Left ventricle myocardium superior (tissue), 1 donor: Measurements from ENCODE around the gene DRC3. TPM values are rescaled to one million over a fixed set of nuclear protein-coding genes. Genes with fewer than 3 reads are reported as not detected.

Source experiments
- ATAC-seq: fragments of 200-7000 bp; cut with Tn5 transposase; one replicate; pipeline ENCODE4 v1.9.1; 2020; ENCODE audit warnings: mild to moderate bottlenecking, moderate library complexity
- DNase-seq: peaks from one replicate; pipeline ENCODE4 v3.0.0-alpha.2; 2020
- intact Hi-C: fragments of 100-400 bp; cut with micrococcal nuclease; formaldehyde crosslinking; loops from one replicate; pipeline ENCODE4 v1.11.0; 2022
- total RNA-seq: library from RNA; stranded (reverse); fragmentation: NEBNext Ultra II Directional; extraction: Animal tissue kit (Norgen Biotek cat#: 25700); gene quantifications from one replicate; pipeline ENCODE4 v1.2.1, GENCODE V29; 2021
- donor health status: DM: no; HTN: yes; CAD: no; lungs with severe emphysema.

Gene DRC3
- total RNA-seq, 1 donor from 2014 or later, result 1.5 TPM

DNA sequence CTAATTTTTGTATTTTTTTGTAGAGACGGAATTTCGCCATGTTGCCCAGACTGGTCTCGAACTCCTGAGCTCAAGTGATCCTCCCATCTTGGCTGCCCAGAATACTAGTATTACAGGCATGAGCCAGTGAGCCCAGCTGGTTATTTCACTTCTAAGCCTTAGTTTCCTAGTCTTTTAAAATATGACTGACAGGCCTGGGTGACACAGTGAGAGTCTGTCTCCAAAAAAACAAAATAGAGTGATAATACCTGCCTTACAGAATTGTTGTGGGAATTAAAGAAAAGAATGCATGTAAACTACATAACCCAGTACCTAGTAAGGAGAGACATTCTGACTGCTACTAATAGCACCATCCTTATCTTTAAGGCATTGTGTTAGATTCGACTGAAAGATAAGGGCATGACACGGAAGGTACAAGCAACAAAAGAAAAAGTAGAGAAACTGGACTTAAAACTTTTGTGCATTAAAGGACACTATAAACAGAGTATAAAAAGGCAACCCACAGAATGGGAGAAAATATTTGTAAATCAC lies 12.1 kb upstream of the DRC3 start:
- DNase-seq, result no peak
- intact Hi-C loops, result no loop called here
- ATAC-seq, result no peak

GRCh38 chr17:17963066-17963465 lies 9.6 kb upstream of the DRC3 start:
- DNase-seq (no peak), ATAC-seq (no peak)
- intact Hi-C loops, result no loop called here

- no peak for ATAC-seq
- no peak for DNase-seq
- intact Hi-C loops, result no loop called here
Observed at GRCh38 chr17:17963694-17964436, 8.8 kb upstream of the DRC3 start.

DNA sequence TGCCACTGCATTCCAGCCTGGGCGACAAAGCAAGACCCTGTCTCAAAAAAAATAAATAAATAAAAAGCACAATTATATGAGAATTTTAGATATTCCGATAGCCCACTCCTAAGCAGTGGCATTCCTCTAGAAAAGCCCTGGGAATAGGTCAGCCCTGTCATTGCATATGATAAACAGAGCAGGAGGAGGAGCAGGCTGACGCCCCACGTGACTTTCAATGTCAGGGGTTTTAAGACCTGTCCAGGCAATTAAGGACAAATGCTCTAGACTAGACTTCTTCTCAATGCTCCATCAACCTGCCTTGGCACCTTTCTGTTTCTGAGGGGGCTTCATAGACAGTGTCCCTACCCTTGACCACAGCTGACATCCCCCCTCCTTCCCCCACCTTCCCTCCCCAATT lies 8.0 kb upstream of the DRC3 start:
- ATAC-seq, result peak; percentile 16

GRCh38 chr17:17965152-17965721 lies 7.4 kb upstream of the DRC3 start:
- DNase-seq (no peak), ATAC-seq (no peak)
- intact Hi-C loops, result no loop called here

More for the DNA sequence above, 8.0 kb upstream of the DRC3 start:
- intact Hi-C loops, result no loop called here
- no peak for DNase-seq

- no peak for ATAC-seq
- intact Hi-C loops, result no loop called here
- DNase-seq, result no peak
Observed at GRCh38 chr17:17966399-17966798, 6.3 kb upstream of the DRC3 start.

DNA sequence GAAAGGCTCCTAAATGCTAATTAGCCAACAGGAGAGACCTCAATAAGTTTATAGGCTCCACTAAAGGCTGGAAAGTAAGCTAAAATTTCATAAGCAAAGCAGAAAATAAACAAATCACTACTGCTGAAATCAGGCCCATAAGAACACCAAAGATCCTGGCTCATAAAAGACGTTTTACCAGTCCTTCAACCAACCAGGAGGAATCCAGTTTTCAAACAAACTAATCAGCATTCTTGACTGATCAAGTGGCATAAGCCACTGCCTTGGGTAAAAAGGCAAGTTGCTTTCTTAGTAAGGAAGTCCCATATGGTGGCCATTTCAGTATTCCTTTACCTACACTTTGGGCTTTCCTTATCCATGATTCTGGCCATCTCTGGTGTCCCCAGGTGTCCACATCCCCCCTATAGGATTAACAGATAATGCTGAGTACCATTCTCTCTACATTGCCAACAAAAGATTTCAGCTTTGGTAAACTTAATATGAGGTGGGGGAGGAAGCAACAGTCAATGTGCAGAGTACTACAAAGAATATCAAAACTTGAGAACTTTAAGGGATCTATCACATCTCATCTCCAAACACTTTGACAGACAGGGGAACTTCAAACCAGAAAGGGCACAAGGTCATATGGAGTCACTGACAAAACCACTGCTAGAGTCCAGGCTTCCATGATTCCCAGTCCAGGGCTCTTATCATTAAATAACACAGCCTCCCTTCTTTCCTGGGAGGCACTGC lies 1.8 kb upstream of the DRC3 start:
- DNase-seq (no peak), ATAC-seq (no peak)
- intact Hi-C loops, result loop anchor here (10.0 kb wide), 1 partner anchor 64 kb away; the partner anchor contains the start of genes ATPAF2 and GID4

DNA sequence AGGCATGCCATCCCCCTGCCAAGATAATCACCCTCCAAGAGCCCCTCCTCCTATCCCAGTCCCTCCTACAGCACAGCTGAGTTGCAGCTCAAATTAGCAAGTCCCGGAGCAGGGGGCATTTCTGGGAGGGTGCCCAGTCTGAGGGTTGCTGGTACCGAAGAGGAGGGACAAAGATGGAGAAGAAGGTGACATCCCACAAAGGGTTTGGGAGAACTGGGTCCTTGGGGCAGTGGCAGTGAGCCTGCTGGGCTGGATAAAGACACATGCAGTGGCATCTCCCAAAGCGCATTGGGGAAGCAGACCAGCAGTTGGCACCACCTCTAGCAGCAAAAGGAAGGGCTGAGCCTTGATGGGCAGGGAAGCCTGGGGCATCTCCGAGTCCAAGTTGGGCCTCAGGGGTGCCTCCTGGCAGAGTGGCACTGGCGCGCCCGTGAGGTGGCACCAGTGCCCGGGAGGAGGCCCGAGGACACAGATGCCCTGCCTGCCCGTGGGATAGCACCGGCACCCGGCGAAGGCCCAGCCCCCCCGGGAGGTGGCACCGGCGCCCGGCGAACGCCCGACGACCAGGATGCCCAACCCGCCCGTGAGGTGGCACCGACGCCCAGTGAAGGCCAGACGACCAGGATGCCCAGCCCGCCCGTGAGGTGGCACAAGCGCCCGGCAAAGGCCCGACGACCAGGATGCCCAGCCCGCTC lies 1.1 kb upstream of the DRC3 start:
- DNase-seq (peak; percentile 53), ATAC-seq (peak; percentile 50)
- intact Hi-C loops, result loop anchor here (10.0 kb wide), 1 partner anchor 63 kb away; the partner anchor contains the start of genes ATPAF2 and GID4

DNA sequence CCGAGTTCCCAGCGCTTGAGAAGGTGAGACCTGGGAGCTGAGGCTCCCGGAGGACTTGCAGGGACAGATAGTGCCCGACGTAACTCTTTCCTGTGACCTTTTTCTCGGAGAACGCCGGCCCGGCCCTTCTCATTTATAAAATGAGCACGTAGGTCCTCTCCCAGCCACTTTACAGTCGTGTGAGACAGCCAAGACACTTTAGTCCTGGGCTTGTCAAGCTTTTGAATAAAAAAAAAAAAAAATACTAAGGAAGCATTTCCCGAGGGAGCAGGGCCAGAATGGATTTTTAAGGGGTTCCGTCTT lies 241 bp downstream of the DRC3 start:
- ATAC-seq (no peak), DNase-seq (no peak)
- intact Hi-C loops, result loop anchor here (10.0 kb wide), 1 partner anchor 62 kb away; the partner anchor contains the start of genes ATPAF2 and GID4

DNA sequence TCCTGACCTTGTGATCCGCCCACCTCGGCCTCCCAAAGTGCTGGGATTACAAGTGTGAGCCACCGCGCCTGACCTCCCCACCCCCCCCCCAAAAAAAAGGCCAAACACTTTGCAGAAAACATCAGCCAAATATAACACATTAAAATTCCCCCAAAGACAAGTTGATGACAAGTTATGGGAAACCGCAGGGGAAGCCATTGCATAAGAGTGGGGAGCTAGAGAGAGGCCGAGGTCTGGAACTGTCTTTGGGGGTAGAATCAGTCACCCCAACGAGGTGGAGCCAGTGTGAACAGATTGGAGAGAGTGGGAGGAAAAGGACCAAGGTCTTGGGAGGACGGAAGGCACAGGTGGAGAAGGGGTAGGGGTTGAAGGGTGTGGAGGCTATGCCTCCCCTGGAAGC lies 2.8 kb downstream of the DRC3 start:
- DNase-seq, result no peak
- intact Hi-C loops, result loop anchor here (10.0 kb wide), 1 partner anchor 59 kb away; the partner anchor contains the start of genes ATPAF2 and GID4
- no peak for ATAC-seq

GRCh38 chr17:17976931-17977570 lies 4.4 kb downstream of the DRC3 start:
- intact Hi-C loops, result loop anchor here (10.0 kb wide), 1 partner anchor 58 kb away; the partner anchor contains the start of genes ATPAF2 and GID4
- no peak for DNase-seq
- no peak for ATAC-seq

DNA sequence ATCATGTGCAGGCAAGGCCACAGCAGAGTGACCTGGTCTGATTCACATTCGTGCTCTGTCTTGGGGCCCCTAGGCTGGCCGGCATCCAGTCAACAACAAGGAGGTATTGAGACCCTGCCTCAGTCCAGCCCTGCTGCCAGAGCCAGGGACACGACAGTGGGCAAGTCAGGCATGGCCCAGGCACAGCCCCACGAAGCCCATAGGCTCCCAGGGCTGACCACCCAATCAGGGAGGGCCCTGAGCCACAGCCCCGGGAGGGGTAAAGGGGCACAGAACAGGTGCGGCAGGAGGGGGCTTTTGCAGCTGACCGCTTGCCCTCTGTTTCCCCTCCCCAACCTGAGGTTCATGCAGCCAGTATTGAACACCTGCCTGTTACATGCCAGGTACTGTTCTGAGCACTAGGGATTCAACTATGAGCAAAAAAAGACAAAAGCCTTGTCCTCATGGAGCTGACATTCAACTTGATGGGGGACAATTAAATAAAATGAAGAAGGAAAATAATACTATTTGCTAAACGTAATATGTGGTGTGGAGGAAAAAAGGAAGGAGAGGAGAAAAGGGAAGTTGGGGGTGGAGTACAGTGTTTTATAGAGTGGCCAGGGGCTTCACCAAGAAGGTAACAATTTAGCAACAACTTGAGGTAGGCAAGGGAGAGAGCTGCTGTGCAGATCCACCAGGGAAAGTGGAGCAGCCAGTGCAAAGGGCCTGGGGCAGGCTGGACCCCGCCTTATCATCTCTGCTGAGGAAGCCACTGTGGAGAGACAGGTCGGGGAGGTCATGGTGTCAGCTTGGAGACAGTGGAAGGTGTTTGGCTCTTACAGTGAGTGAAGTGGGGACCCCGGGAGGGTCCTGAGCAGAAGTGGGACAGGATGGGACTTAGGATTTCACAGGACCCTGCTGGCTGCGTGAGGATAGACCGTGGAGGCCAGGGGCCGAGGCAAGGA lies 6.1 kb downstream of the DRC3 start:
- ATAC-seq (no peak), DNase-seq (no peak)
- intact Hi-C loops, result loop anchor here (10.0 kb wide), 1 partner anchor 56 kb away; the partner anchor contains the start of genes ATPAF2 and GID4

DNA sequence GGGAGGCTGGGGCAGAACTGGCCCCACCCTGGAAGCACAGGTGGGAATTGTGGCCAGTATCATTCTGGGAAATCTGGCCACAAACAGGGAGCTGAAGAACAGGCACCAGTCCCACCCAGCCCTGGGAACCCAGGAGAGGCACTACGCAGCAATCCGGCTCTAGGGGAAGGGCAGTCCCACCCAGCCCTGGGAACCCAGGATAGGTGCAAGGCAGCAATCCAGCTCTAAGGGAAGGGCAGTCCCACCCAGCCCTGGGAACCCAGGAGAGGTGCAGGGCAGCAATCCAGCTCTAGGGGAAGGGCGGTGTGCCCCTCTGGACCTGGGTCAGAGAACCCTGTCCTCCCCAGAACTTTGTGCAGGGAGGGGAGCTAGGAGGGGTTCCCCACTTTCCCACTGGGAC lies 7.1 kb downstream of the DRC3 start:
- DNase-seq (no peak), ATAC-seq (no peak)
- intact Hi-C loops, result loop anchor here (10.0 kb wide), 1 partner anchor 55 kb away; the partner anchor contains the start of genes ATPAF2 and GID4

- no peak for DNase-seq
- no peak for ATAC-seq
- intact Hi-C loops, result no loop called here
Observed at GRCh38 chr17:17981330-17981729, 8.7 kb downstream of the DRC3 start.

- DNase-seq (no peak), ATAC-seq (no peak)
- intact Hi-C loops, result no loop called here
Observed at GRCh38 chr17:17982801-17983200, 10.1 kb downstream of the DRC3 start.

GRCh38 chr17:17983376-17983775 lies 10.7 kb downstream of the DRC3 start:
- intact Hi-C loops, result no loop called here
- no peak for DNase-seq
- ATAC-seq, result peak; percentile 59

- intact Hi-C loops, result no loop called here
- ATAC-seq, result no peak
Observed at GRCh38 chr17:17983776-17984175, 11.1 kb downstream of the DRC3 start.

DNA sequence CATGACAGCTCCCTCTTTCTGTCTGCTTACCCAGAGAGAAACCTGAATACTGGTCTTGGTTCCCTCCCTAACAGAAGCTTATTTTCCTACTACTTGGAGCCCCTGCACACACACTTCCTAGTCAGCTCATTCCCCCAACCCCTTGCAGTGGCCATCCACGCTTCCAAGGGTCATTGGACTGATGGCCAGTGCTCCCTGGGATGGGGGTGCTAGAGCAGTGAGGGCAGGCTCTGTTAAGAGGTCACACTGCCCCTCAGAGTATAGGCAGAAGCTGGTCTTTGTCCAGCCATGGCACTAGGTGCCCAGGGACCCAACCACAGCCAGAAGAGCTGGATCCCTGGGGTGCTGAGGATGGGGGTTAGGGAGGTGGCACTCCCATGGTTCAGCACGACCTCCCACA lies 12.5 kb downstream of the DRC3 start:
- intact Hi-C loops, result no loop called here
- DNase-seq, result no peak

More at GRCh38 chr17:17983776-17984175, 11.1 kb downstream of the DRC3 start:
- no peak for DNase-seq

More for the DNA sequence above, 12.5 kb downstream of the DRC3 start:
- ATAC-seq, result no peak
